Stimulated activated CD8-positive, alpha-beta memory T cell treated with anti-CD3 and anti-CD28 coated beads, Interleukin-15, amount 100 ng/mL, for 1 hour (primary cell): ENCODE data around the gene CLCN3.
"Not testable (repeated sequence)": the region's sequence is repeated elsewhere in the genome, so short reads cannot be mapped to it uniquely, and the experiment has no call there.

Experiments
- DNase-seq: peaks from one replicate; pipeline ENCODE4 v3.0.0-alpha.2; 2020; ENCODE audit warnings: low read depth

CLCN3 gene

GRCh38 chr4:169619958-169620879, at the start of gene CLCN3:
TSS of gene CLCN3 (plus strand) at chr4:169620578. CDS start at chr4:169635929, 15,351 bp downstream.
- peak; percentile 64 for DNase-seq

- DNase-seq = not testable (repeated sequence)
These were observed 49.4 kb upstream of the CLCN3 start for GRCh38 chr4:169571012-169571411.

GRCh38 chr4:169571435-169571834, 48.9 kb upstream of the CLCN3 start:
- DNase-seq = no peak

- DNase-seq = no peak
These were observed 46.5 kb upstream of the CLCN3 start for GRCh38 chr4:169573889-169574288.

GRCh38 chr4:169582203-169582602, 38.2 kb upstream of the CLCN3 start:
- DNase-seq = no peak

- DNase-seq = no peak
These were observed 37.7 kb upstream of the CLCN3 start for GRCh38 chr4:169582706-169583105.

- no peak for DNase-seq
These were observed 36.8 kb upstream of the CLCN3 start for GRCh38 chr4:169583563-169583962.

GRCh38 chr4:169593050-169593560, 27.3 kb upstream of the CLCN3 start:
- no peak for DNase-seq

- DNase-seq = no peak
These were observed 25.7 kb upstream of the CLCN3 start for GRCh38 chr4:169594560-169595195.

GRCh38 chr4:169601016-169601771, 19.2 kb upstream of the CLCN3 start:
- DNase-seq = no peak

- DNase-seq = no peak
These were observed 17.1 kb upstream of the CLCN3 start for GRCh38 chr4:169603312-169603711.

GRCh38 chr4:169604131-169604900, 16.1 kb upstream of the CLCN3 start:
- DNase-seq = no peak

GRCh38 chr4:169604903-169605331, 15.5 kb upstream of the CLCN3 start:
- no peak for DNase-seq

- DNase-seq = no peak
These were observed 9.2 kb upstream of the CLCN3 start for GRCh38 chr4:169611157-169611556.

GRCh38 chr4:169611991-169612870, 8.1 kb upstream of the CLCN3 start, which contains the start of gene NEK1:
TSS of gene NEK1 (minus strand) at chr4:169612583. CDS start at chr4:169602630, 9,953 bp downstream.
- DNase-seq = peak; percentile 68

- DNase-seq = peak; percentile 51
These were observed 7.2 kb upstream of the CLCN3 start for GRCh38 chr4:169612871-169613859.

GRCh38 chr4:169615467-169616106, 4.8 kb upstream of the CLCN3 start:
- no peak for DNase-seq

- DNase-seq = no peak
These were observed 3.5 kb upstream of the CLCN3 start for GRCh38 chr4:169616846-169617245.

- DNase-seq = no peak
These were observed 3.1 kb upstream of the CLCN3 start for GRCh38 chr4:169617306-169617705.
